Measurements from ENCODE around the gene SORCS3.

SORCS3 gene

DNA sequence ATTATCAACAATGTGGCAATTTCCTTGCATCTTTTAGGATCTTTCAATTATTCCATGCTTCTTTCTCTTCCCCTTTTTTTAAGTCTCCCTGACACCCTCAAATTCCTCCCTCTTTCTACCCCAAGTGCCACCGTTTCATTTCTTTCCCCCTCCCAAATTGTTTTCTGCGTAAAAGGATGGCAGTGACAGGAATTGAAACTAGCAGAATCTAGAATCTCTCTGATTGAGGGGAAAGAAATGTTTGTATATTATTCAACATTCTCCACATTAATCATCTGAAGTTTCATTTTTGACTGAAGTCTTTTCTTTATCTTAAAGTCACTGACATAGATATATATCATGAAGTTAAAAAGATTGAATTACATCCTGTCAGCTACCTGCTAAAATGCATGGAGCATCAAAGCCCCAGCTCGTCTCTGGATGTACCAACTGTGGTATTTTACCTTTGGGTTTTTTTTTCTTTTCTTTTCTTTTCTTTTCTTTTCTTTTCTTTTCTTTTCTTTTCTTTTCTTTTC is 633.5 kb downstream of the SORCS3 start:
- H3K36me3 ChIP-seq (ENCODE audit: control insufficient read depth in 1 of 2, insufficient read depth in 2 of 2, low read length in 2 of 2), result no peaks in the 10 kb centered on the region
- H3K4me1 ChIP-seq (ENCODE audit: control insufficient read depth in 1 of 2, insufficient read depth in 2 of 2, low read length in 2 of 2), result no peaks in the 10 kb centered on the region
- H3K27ac ChIP-seq (ENCODE audit: low read depth, low read length), result no peak overlapping the region
- H3K4me3 ChIP-seq (ENCODE audit: low read depth in 1 of 2, low read length in 2 of 2), result no peak overlapping the region
- H3K9me3 ChIP-seq (ENCODE audit: control insufficient read depth in 1 of 2, low read length in 2 of 2), result no peaks in the 10 kb centered on the region
- no peaks in the 10 kb centered on the region for H3K27me3 ChIP-seq (ENCODE audit: control insufficient read depth in 1 of 2, insufficient read depth in 2 of 2, low read length in 2 of 2)
- H3K9ac ChIP-seq (ENCODE audit: low read depth in 1 of 2, low read length in 2 of 2), result no peak overlapping the region

DNA sequence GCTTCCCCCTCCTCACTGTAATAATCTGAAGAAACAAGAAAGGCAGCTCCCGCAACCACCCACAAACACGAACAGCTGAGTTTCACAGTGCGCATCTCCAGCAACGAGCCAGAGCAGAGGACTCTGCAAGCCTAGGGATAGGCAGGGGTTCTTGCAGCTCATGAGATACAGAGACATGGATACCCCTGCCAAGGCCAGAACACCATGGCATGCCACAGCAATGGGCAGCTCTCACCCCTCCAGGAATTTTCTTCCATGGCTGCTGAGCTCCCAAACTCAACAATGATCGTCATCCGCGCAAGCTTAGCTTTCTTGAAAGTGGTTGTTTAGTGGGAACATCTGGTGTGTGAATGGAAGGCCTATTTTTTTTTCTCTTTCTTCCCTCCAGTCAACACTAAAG is 637.3 kb downstream of the SORCS3 start:
- Histone ChIP-seq H3K27ac (ENCODE audit: low read depth, low read length) (no peak overlapping the region), H3K4me3 (ENCODE audit: low read depth in 1 of 2, low read length in 2 of 2) (no peak overlapping the region), H3K9me3 (ENCODE audit: control insufficient read depth in 1 of 2, low read length in 2 of 2) (no peaks in the 10 kb centered on the region), H3K27me3 (ENCODE audit: control insufficient read depth in 1 of 2, insufficient read depth in 2 of 2, low read length in 2 of 2) (no peaks in the 10 kb centered on the region), H3K36me3 (ENCODE audit: control insufficient read depth in 1 of 2, insufficient read depth in 2 of 2, low read length in 2 of 2) (no peaks in the 10 kb centered on the region), H3K4me1 (ENCODE audit: control insufficient read depth in 1 of 2, insufficient read depth in 2 of 2, low read length in 2 of 2) (no peaks in the 10 kb centered on the region), H3K9ac (ENCODE audit: low read depth in 1 of 2, low read length in 2 of 2) (no peak overlapping the region)

GRCh38 chr10:105279101-105279500 is 638.0 kb downstream of the SORCS3 start:
- no peak overlapping the region for H3K4me3 ChIP-seq (ENCODE audit: low read depth in 1 of 2, low read length in 2 of 2)
- H3K36me3 ChIP-seq (ENCODE audit: control insufficient read depth in 1 of 2, insufficient read depth in 2 of 2, low read length in 2 of 2), result no peaks in the 10 kb centered on the region
- no peak overlapping the region for H3K9ac ChIP-seq (ENCODE audit: low read depth in 1 of 2, low read length in 2 of 2)
- no peaks in the 10 kb centered on the region for H3K4me1 ChIP-seq (ENCODE audit: control insufficient read depth in 1 of 2, insufficient read depth in 2 of 2, low read length in 2 of 2)
- no peaks in the 10 kb centered on the region for H3K9me3 ChIP-seq (ENCODE audit: control insufficient read depth in 1 of 2, low read length in 2 of 2)
- no peaks in the 10 kb centered on the region for H3K27me3 ChIP-seq (ENCODE audit: control insufficient read depth in 1 of 2, insufficient read depth in 2 of 2, low read length in 2 of 2)
- H3K27ac ChIP-seq (ENCODE audit: low read depth, low read length), result no peak overlapping the region

DNA sequence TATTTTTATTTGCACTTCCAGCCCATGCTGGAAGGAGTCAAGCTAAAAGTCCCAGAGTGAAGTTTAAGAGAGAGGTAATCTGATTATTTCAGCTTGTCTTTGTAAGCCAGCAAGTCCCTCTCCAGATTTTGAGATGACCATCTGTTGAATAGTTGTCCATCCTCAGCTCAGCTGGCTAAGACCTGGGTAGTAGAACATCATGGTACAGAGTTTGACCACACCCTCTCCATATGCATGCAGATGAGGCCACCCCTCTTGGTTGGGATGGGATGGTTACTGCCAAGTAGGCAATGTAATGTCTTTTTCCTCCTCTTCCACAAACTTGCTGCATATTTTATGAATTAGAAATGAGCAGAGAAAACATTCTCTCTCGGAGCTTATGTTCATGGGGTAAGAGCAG is 639.8 kb downstream of the SORCS3 start:
- Histone ChIP-seq H3K36me3 (ENCODE audit: control insufficient read depth in 1 of 2, insufficient read depth in 2 of 2, low read length in 2 of 2) (no peaks in the 10 kb centered on the region), H3K27me3 (ENCODE audit: control insufficient read depth in 1 of 2, insufficient read depth in 2 of 2, low read length in 2 of 2) (no peaks in the 10 kb centered on the region), H3K4me3 (ENCODE audit: low read depth in 1 of 2, low read length in 2 of 2) (no peak overlapping the region), H3K4me1 (ENCODE audit: control insufficient read depth in 1 of 2, insufficient read depth in 2 of 2, low read length in 2 of 2) (no peaks in the 10 kb centered on the region), H3K27ac (ENCODE audit: low read depth, low read length) (no peak overlapping the region), H3K9ac (ENCODE audit: low read depth in 1 of 2, low read length in 2 of 2) (no peak overlapping the region), H3K9me3 (ENCODE audit: control insufficient read depth in 1 of 2, low read length in 2 of 2) (no peaks in the 10 kb centered on the region)

DNA sequence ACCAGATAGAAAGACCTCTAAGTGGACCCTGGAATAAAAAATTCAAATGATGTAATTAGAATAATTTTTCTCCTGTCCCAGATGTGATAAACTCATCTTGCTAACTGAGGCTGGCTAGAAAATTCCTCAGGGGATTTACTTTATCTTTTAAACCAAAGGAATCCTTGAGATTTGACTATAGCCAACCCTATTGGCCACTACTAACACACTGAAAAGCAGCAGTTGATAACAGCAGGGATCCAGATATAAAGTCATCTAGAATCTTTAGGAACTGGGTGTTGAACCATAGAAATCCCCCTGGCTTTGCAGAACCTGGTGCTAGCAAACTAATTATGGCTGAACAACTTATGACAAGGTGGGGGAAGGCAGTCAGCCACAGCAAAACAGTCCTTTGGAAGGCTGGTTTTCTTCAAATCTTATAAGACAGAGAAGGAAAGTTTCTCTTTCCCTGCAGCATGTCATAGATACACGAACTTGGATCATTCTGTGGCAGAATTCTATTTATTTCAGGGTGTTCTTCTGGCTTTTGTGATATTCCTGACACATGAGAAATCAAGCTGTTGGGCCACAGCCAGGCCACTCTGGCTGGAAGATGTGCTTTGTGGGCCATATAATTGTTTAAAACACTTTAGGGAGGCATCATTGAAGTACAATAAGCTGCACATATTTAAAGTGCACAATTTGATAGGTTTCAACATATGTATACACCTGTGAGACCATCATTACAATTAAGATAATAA is 643.6 kb downstream of the SORCS3 start:
- Histone ChIP-seq H3K9ac (ENCODE audit: low read depth in 1 of 2, low read length in 2 of 2) (no peak overlapping the region), H3K4me3 (ENCODE audit: low read depth in 1 of 2, low read length in 2 of 2) (no peak overlapping the region), H3K27ac (ENCODE audit: low read depth, low read length) (no peak overlapping the region), H3K4me1 (ENCODE audit: control insufficient read depth in 1 of 2, insufficient read depth in 2 of 2, low read length in 2 of 2) (no peaks in the 10 kb centered on the region), H3K27me3 (ENCODE audit: control insufficient read depth in 1 of 2, insufficient read depth in 2 of 2, low read length in 2 of 2) (no peaks in the 10 kb centered on the region), H3K9me3 (ENCODE audit: control insufficient read depth in 1 of 2, low read length in 2 of 2) (no peaks in the 10 kb centered on the region), H3K36me3 (ENCODE audit: control insufficient read depth in 1 of 2, insufficient read depth in 2 of 2, low read length in 2 of 2) (no peaks in the 10 kb centered on the region)

- Histone ChIP-seq H3K9ac (ENCODE audit: low read depth in 1 of 2, low read length in 2 of 2) (no peak overlapping the region), H3K4me3 (ENCODE audit: low read depth in 1 of 2, low read length in 2 of 2) (no peak overlapping the region), H3K27me3 (ENCODE audit: control insufficient read depth in 1 of 2, insufficient read depth in 2 of 2, low read length in 2 of 2) (no peaks in the 10 kb centered on the region), H3K27ac (ENCODE audit: low read depth, low read length) (no peak overlapping the region), H3K4me1 (ENCODE audit: control insufficient read depth in 1 of 2, insufficient read depth in 2 of 2, low read length in 2 of 2) (no peaks in the 10 kb centered on the region), H3K9me3 (ENCODE audit: control insufficient read depth in 1 of 2, low read length in 2 of 2) (no peaks in the 10 kb centered on the region), H3K36me3 (ENCODE audit: control insufficient read depth in 1 of 2, insufficient read depth in 2 of 2, low read length in 2 of 2) (no peaks in the 10 kb centered on the region)
These were observed 646.9 kb downstream of the SORCS3 start for GRCh38 chr10:105288026-105288425.

GRCh38 chr10:105288613-105289012 is 647.5 kb downstream of the SORCS3 start:
- Histone ChIP-seq H3K36me3 (ENCODE audit: control insufficient read depth in 1 of 2, insufficient read depth in 2 of 2, low read length in 2 of 2) (no peaks in the 10 kb centered on the region), H3K9ac (ENCODE audit: low read depth in 1 of 2, low read length in 2 of 2) (no peak overlapping the region), H3K4me1 (ENCODE audit: control insufficient read depth in 1 of 2, insufficient read depth in 2 of 2, low read length in 2 of 2) (no peaks in the 10 kb centered on the region), H3K4me3 (ENCODE audit: low read depth in 1 of 2, low read length in 2 of 2) (no peak overlapping the region), H3K9me3 (ENCODE audit: control insufficient read depth in 1 of 2, low read length in 2 of 2) (no peaks in the 10 kb centered on the region), H3K27ac (ENCODE audit: low read depth, low read length) (no peak overlapping the region), H3K27me3 (ENCODE audit: control insufficient read depth in 1 of 2, insufficient read depth in 2 of 2, low read length in 2 of 2) (no peaks in the 10 kb centered on the region)

DNA sequence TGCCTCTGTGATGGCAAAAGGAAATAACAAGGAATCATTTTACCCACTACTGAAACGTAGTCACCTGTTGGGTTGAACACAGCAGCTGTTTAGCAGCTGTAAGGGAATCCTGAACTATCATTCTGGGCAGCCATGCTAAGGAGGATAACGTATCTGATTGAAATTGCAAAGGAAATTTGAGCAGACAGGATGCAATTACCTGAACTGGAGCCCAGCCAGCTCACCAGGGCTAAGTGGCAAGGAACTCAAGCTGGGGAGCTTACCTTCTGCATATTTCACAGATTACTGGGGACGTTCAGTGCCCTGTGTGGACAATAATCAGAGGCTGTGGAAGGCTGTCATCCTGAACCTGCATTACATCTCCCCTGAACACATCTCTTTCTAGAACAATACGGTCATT is 650.5 kb downstream of the SORCS3 start:
- Histone ChIP-seq H3K9ac (ENCODE audit: low read depth in 1 of 2, low read length in 2 of 2) (no peak overlapping the region), H3K27me3 (ENCODE audit: control insufficient read depth in 1 of 2, insufficient read depth in 2 of 2, low read length in 2 of 2) (no peaks in the 10 kb centered on the region), H3K9me3 (ENCODE audit: control insufficient read depth in 1 of 2, low read length in 2 of 2) (no peaks in the 10 kb centered on the region), H3K27ac (ENCODE audit: low read depth, low read length) (no peak overlapping the region), H3K4me3 (ENCODE audit: low read depth in 1 of 2, low read length in 2 of 2) (no peak overlapping the region), H3K4me1 (ENCODE audit: control insufficient read depth in 1 of 2, insufficient read depth in 2 of 2, low read length in 2 of 2) (no peaks in the 10 kb centered on the region), H3K36me3 (ENCODE audit: control insufficient read depth in 1 of 2, insufficient read depth in 2 of 2, low read length in 2 of 2) (no peaks in the 10 kb centered on the region)

DNA sequence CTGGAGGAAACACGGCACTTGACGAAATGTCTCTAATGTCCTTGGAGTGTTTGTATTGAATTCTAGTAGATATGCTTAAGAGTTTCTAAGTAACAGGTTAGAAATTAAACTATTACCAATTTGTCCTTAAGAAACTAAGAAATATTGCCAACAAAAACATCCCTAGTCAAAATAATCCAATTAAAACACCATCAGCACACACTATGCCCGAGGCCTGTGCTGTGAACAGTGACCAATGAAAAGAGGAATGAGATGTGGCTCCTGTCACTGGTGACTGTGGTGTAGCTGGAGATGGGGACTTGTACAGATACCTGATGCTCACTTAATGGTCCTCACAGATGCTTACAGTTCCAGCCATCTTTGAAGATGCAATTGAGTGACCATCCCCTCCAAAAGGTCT is 651.1 kb downstream of the SORCS3 start:
- no peak overlapping the region for H3K4me3 ChIP-seq (ENCODE audit: low read depth in 1 of 2, low read length in 2 of 2)
- no peak overlapping the region for H3K9ac ChIP-seq (ENCODE audit: low read depth in 1 of 2, low read length in 2 of 2)
- H3K4me1 ChIP-seq (ENCODE audit: control insufficient read depth in 1 of 2, insufficient read depth in 2 of 2, low read length in 2 of 2), result no peaks in the 10 kb centered on the region
- no peak overlapping the region for H3K27ac ChIP-seq (ENCODE audit: low read depth, low read length)
- no peaks in the 10 kb centered on the region for H3K9me3 ChIP-seq (ENCODE audit: control insufficient read depth in 1 of 2, low read length in 2 of 2)
- H3K27me3 ChIP-seq (ENCODE audit: control insufficient read depth in 1 of 2, insufficient read depth in 2 of 2, low read length in 2 of 2), result no peaks in the 10 kb centered on the region
- no peaks in the 10 kb centered on the region for H3K36me3 ChIP-seq (ENCODE audit: control insufficient read depth in 1 of 2, insufficient read depth in 2 of 2, low read length in 2 of 2)

All from duodenal mucosa (tissue), 2 donors.